ENCODE data around the gene GRIP1.

DNA sequence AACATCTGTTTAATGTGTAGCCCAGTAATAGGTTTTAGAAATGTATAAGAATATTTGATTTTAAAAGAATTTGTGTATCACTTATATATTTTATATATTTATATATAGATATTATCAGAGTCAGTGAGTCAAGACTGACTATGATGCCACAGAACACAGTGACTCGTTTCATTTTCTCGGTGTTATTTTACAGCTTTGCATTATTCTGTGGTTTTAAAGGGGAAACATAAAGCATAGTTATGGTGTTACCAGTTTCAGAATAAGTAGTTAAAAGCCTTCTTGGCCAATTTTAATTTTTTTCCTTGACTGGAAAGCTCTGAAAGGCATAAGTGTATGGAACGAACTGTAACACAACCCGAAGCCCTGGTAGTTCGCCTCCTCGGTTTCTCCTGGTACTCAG is 91.0 kb downstream of the GRIP1 start:
- TF ChIP-seq, protein P1, sequence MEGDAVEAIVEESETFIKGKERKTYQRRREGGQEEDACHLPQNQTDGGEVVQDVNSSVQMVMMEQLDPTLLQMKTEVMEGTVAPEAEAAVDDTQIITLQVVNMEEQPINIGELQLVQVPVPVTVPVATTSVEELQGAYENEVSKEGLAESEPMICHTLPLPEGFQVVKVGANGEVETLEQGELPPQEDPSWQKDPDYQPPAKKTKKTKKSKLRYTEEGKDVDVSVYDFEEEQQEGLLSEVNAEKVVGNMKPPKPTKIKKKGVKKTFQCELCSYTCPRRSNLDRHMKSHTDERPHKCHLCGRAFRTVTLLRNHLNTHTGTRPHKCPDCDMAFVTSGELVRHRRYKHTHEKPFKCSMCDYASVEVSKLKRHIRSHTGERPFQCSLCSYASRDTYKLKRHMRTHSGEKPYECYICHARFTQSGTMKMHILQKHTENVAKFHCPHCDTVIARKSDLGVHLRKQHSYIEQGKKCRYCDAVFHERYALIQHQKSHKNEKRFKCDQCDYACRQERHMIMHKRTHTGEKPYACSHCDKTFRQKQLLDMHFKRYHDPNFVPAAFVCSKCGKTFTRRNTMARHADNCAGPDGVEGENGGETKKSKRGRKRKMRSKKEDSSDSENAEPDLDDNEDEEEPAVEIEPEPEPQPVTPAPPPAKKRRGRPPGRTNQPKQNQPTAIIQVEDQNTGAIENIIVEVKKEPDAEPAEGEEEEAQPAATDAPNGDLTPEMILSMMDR (conservative IDR thresholded peaks at IDR 0.05 in 1 of 2, IDR thresholded peaks at IDR 0.05 in 1 of 2; ENCODE audit: low read depth in 1 of 2, low read length in 2 of 2) = no peak
- TF ChIP-seq EZH2 (IDR thresholded peaks at IDR 0.05; ENCODE audit: low read length, missing control alignments) = no peak
